Stimulated activated CD4-positive, alpha-beta T cell treated with anti-CD3 and anti-CD28 coated beads, Interleukin-1b, Interleukin-23, amount 100 ng/mL, for 4 hours (primary cell): Measurements from ENCODE around the gene FBXO11.
"Not testable (repeated sequence)": the region's sequence is repeated elsewhere in the genome, so short reads cannot be mapped to it uniquely, and the experiment has no call there.

Experiments used
- DNase-seq, 2 donors: peaks; one replicate each; pipeline ENCODE4 v3.0.0-alpha.2; 2020; ENCODE audit warnings: low read depth in 2 of 2

FBXO11 gene

DNA sequence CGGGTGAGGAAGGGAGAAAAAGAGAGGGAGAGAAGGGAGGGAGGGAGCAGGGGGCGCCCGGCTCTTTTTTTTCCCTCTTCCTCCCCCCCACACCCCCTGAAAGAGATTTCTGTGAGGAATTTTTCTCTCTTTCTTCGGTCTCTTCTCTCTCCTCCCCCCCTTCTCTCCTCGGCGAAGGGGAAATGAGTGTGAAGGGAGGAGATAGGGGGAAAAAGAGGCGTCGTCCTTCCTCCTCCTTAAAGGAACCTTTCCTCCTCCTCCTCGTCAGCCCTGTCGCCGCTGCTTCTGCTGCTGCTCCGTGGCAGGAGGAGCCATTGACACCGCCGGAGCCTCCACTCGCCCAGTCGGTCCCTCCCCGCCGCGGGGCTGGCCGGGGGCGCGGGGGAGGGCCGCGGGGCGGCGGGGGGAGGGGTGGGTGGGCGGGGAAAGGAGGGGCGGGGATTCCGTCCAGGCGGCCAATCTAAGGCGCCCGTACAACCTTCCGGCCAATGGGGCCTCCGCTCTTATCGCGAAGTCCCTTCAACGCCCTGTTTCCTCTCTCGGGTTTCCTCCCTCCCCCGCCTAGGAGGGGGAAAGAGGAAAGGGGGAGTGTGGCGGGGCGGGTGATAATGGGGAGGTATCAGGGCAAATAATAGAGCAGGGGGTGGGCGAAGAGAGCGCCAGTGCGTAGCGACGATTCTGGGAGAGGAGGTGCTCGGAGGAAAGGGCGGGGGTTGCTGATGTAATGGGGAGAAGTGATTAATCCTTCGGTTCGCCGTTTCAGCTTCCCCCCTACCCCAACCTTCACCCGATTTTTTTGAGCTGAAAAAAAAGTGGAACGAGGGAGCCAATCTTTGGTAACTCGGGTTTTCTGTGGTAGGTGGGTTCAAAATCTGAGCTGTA, at the start of gene FBXO11:
Gene FBXO11, minus strand, starts transcription at position 342 of the 882 bp plus-strand sequence. CDS start 778 bp downstream, outside the sequence.
- DNase-seq: peak; percentile 84 to 95

DNA sequence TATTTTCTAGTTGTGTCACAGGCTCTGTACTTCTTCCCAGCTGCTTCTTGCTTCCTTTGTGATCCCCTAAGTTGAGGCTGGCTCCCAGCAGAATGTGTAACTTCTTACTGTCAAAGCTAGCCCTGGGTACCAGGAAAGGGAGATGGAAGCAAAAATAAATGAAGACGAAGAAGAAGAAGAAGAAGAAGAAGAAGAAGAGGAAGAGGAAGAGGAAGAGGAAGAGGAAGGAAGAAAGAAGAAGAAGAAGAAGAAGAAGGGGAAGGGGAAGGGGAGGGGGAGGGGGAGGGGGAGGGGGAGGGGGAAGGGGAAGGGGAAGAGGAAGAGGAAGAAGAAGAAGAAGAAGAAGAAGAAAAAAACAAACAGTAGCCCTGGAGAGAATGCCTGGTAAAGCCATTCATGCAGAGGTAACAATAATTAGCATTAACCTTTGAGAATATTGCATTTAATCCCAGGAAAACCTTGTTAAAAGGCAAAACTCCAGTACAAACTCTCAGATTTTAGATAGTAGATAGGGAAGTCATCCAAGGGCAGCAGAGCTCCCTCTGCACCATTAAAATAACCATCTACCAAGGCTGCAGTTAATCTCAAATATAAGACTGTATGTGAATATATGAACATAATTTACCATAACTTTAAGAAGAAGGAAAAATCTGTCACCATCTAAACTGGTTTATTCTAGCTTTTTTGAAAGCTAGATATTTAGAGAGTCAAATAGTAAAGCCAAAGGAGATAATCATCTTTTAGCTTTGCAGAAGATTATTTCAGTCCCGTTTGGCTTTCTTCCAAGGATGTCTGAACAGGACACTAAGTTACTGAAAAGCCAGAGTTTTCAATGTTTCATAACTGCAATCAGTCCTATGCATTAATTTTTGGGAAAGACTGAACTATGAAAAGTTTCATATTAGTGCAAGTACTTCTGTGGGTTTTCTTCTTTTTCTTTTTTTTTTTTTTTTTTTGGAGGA, 44.3 kb upstream of the FBXO11 start:
- DNase-seq: no peak

DNA sequence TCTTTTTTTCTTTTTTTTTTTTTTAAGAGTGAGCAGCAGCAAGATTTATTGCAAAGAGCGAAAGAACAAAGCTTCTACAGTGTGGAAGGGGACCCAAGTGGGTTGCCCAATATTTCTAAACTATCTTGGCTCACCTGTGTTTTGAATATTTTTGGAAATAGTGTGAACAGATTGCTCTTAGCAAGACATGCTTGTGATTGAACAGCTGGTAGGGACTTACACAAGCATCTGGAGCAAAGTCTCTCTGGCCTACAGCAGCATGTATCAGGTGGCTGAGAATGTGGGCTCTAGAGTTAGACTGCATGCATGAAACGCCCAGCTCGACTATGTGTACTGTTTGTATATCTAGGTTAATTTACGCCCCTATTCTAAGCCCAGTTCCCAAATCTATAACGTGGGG, 40.3 kb upstream of the FBXO11 start:
- no peak for DNase-seq

DNA sequence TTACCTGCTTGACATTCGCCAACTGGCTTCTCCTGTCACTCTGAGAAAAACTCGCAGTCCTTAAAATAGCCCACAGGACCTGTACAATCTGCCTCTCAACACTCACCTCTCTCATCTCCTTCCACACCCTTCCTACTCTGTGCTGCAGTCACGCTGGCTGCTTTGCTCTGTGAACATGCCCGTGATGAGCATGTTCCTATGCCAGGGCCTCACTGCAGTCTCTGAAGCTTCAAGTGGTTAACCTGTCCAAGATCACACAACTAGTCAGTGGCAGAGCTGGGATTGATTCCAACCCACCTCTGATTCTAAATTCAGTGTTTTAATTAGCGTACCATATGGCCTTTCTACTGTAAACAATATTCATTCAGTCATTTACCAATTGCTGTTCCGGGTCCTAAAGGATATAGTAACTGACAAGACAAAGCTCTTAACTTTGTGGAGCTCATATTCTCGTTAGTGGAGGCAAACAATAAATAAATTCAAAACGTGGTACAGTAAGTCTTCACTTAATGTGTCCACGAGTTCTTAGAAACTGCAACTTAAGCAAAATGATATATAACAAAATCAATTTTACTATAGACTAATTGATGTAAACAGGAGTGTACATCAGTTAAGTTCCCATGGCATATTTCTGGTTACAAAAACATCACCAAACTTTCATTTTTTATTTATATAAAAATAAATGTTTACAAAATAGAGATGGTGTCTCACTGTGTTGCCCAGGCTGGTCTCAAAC, 38.9 kb upstream of the FBXO11 start:
- no peak for DNase-seq

DNA sequence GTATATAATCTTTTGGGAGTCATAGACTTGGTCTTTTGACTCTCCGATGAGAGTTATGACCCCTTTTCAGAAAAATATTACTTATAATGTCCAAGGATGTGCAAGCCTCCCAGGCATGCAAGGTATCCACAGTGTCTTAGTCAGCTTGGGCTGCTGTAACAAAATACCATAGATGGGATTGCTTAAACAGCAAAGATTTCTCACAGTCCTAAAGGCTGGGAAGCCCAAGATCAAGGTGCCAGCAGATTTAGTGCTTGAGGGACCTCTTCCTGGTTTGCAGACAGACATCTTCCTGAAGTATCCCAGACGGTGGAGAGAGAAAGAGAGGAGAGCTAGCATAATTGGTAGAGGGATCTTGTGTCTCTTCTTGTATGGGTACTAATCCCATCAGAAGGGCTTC, 35.6 kb upstream of the FBXO11 start:
- DNase-seq: no peak

DNA sequence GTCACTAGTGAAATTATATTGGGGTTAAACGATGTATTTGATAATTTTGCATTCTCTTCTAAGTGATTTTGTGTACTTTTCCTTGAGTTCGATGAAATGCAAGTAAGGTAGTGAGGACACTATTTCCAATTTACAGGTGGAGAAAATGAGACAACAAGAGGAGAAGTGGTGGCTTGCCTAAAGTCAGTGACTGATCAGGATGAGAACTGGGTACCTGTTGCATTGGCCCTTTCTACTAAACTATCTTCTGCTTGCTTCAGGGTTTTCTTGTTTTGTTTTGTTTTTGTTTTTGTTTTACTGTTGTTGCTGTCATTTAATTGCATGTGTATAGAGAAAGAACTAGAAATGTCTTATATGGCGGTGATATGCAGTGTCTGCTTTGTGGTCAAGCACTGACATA, 31.4 kb upstream of the FBXO11 start:
- DNase-seq: no peak

DNA sequence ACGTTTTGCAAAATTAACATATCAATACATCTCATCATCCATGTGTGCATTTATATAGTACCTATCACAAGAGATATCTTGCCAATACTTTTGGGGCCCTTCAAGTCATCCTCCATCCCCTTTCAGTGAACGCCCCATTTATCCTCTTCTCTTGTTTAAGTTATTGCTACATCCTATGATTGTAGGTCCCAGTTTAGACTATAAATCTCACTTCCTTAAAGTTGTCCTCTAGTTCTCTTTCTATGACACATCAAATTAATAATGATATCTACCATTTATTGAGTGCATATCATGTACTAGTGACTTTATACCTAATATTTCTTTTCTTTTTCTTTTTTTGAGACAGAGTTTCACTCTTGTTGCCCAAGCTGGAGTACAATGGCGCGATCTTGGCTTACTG, 28.8 kb upstream of the FBXO11 start:
- DNase-seq: no peak

DNA sequence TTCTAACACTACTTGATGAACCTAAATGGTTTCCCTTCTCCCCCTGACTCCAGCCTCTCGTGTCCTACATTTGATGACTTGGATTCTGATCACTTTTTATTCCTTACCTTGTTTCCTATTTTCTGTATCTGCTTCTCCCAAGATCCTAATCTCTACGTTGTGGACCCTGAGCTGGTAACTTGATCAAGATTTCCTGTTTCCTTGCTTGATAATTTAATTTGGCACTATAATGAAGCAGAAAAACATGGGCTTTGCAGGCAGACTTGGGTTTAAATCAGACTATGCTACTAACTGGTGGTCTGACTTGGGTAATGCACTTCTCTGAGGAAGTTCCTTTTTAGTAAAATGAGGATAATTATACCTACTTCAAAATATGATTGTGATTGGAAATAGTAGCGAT, 11.7 kb upstream of the FBXO11 start:
- DNase-seq: no peak

DNA sequence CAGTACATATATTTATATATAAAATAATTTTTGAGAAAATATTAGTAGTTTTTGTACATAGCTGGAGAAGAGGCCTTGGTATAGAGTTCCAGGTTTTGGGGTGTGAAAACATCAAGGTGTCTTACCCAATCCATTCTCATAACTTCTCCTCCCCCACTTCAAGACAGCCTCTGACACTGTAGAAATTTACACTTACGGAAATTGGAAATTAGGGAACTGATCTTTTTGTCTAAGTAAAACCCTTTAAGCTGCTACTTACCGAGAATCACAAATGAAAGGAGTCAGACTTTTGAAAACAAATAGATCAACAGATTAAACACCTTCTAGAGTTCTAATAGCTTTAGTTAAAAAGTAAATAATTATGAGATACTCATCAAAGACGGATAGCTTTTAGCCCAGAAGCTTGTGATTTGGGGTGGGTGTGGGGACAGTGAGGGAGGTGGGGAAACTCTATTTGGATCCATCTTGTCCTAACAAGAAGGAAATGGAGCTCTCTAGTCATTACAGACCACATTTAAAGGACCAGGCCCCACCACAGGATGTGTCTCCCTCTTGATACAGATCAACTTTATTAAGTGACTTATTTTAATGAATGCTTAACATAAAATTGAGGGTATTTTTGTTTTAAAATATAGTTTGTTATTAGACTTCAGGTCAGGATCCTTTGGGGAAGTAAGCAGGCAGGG, 11.1 kb upstream of the FBXO11 start:
- DNase-seq: no peak

DNA sequence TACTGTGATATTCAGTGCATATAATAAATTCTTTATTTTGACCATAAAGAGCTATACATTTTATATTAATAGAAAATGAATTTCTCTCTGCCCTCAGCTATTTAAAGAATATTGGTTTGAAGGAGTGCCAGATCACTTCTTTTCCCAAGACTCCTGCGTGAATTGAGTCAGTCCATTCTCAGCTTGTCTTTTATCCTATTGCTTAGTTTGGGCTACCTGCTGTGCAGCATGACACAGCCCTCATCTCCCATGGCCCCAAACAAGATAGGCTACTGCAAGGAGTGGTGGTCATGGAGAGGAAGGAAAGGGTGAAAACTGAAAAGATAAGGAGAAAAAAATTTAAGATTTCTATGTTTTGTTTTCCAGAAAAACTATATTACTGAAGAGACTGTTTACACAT, 10.1 kb upstream of the FBXO11 start:
- no peak for DNase-seq

DNA sequence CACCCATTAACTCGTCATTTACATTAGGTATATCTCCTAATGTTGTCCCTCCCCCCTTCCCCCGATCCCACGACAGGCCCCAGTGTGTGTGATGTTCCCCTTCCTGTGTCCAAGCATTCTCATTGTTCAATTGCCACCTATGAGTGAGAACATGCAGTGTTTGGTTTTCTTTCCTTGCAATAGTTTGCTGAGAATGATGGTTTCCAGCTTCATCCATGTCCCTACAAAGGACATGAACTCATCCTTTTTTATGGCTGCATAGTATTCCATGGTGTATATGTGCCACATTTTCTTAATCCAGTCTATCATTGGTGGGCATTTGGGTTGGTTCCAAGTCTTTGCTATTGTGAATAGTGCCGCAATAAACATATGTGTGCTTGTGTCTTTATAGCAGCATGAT, 4.4 kb upstream of the FBXO11 start:
- DNase-seq: not testable (repeated sequence)

DNA sequence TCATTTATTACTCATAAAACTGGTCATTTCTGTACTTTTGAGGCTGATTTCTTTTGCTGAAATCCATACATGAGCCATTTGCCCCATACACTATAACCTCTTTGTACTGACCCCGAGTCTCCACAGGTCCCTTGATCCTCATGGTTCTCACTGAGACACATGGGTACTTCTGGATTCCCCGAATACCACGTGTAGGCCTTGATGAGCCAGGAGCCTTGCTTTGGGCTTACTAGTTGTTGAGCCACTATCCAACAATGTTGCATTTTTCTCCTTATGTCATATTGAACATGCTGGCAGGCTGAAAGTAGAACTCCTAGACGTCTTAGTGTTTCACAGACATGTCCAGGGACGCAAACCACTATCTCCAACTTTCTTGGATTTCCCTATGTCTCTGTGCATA, 2.4 kb upstream of the FBXO11 start:
- DNase-seq: no peak

DNA sequence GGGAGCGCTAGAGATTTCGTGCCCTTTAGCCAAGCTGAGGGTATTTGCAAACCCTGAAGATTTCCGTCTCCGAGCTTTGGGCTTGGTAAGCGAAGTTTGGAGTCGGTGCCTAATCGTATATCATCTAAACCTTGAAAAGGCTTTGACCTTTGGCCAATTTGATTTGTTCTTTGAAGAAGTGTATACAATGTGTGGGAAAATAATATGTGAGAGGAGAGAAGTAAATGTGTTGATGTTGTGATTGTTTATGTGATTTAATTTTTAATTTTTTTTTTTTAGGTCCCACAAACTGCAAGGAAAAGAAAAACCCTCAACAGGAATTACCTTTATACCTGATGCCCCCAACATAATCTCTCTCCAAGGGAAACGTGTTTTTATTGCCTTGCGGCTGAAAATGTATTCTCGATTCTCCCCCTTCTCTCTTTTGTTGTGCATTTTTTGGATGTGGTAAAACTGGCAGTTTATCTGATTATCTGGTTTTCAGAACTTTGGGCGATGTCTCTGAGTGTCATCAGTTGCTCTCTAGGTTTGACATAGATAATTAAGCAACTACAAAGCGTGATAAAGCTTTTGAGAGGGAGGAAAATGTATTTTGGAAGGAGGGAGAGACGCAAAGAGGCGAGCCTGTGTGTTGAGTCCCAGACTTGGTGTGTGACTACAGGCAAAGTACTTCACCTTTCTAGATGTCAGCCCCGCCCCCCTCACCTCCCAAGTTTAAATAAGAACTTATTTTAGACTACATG, 912 bp upstream of the FBXO11 start:
- peak; percentile 12 to 18 for DNase-seq

DNA sequence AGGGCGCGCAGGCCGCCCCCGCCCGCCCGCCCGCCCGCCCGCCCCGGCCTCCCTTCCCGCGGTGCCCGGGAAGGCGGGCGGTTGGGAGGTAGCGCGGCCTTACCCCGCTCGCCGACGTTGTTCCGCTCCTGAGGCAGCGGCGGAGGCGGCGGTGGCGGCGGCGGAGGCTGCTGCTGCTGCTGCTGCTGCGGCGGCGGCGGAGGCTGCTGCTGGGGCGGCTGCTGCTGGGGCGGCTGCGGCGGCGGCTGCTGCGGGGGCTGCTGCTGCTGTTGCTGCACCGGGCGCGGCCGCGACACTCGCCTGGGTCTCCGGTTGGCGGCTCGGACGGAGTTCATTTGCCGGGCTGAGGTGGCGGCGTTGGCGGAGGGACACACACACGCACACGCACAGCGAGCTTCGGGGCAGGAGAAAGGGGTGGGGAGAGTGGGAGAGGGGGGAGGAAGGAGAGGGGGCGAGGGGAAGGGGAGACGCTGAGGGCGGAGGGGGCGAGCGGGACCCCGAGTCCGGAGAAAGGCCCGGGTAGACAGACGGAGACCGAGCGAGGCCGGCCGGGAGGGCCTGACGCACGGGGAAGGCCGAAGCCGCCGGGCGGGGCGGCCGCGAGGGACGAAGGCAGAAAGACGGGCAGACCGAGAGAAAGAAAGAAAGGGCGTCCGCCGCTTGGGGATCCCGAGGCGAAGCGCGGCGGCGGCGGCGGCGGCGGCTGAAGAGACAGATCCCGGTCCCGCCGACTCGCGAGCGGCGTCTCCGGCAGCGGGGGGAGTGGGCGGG, 727 bp downstream of the FBXO11 start:
- DNase-seq: peak; percentile 50

DNA sequence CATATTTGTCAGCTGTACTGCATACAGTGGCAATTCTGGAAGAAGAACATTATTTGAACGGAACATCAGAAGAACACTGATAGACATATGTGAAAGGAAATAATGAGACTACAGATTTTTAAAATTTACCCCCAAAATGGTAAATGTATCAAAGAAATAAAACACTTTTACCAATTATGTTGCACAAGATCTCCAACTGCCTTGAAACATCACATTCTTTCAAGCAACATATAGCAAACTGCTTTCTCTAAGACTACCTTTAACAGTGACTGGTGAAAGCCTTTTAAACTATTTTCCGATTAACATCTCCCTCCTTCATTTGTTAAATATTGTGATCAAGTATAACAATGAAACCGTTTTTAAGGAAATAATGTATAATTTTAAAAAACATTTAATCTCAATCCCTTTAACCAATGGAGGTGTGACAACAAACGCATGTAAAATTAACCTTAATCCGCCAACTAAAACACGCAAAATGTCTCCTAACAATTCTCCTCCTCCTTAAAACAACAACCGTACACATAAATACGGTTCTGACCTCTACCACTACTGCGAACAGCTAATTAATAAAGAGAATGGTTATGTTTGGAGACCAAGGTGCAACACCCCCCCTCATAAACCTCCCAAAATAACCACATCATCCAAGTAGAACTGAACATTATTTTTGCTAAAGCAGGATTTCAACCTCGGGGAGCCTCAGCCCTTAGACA, 2.4 kb downstream of the FBXO11 start:
- no peak for DNase-seq

DNA sequence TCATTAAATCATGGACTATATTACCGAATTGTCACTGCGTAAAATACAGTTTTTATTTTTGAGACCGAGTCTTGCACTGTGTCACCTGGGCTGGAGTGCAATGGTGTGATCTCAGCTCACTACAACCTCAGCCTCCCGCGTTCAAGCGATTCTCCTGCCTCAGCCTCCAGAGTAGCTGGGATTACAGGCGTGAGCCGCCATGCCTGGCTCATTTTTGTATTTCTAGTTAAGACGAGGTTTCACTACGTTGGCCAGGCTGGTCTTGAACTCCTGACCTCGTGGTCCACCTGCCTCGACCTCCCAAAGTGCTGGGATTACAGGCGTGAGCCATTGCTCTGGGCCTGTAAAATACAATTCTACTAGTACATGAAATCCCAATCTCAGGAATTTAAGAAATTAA, 4.4 kb downstream of the FBXO11 start:
- not testable (repeated sequence) for DNase-seq

DNA sequence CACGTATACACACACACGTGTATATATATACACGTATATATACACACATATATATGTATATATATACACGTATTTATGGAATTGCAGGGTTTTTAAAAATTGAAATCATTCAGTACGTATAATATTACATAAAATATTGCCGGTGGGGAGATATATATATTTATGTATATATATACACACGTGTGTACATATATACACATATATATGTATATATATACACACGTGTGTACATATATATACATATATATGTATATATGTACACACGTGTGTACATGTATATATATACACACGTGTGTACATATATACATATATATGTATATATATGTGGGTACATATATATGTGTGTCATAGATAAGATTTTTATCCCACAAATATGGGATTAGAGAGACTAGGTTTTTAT, 5.4 kb downstream of the FBXO11 start:
- no peak for DNase-seq

DNA sequence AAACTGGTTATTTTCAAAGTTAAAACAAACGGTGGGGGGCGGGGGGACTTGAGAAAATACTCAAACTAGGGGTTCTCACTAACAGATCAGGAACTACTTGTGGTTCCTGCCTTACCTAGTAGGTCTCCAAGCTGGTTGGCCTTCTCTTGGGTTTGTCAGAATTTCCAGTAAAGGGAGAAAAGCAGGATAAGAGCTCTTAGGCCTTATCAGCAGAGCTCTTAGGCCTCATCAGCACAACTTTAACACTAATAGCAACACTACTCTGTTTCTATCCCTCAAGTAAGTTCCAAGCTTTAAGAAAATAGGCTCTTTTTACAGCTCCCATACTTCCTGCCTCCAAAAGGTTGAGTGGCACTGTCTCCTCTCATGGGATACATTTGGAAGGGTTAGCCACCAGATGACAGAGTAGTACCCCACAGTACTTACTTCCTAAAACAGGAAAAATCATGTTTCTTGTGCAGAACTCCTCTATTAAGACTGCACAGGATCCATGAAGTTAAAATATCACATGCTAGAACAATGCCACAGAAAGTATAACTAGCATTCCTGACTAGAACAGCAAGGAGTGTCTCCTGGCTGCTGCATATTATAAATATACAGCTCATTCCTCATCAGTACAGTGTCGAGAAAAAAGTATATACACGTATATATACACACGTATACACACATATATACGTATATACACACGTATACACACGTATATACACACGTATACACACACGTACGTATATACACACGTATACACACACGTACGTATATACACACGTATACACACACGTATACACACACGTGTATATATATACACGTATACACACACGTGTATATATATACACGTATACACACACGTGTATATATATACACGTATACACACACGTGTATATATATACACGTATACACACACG, 6.1 kb downstream of the FBXO11 start:
- DNase-seq: no peak
